ENCODE results near the gene PHACTR1.

GRCh38 chr6:12785921-12786320, 69.4 kb downstream of the PHACTR1 start:
- no peak for TF ChIP-seq CTCF (IDR thresholded peaks at IDR 0.05)
- TF ChIP-seq POLR2A (IDR thresholded peaks at IDR 0.05) = no peak
